ENCODE results near the gene RAB10. TPM values are rescaled to one million over a fixed set of nuclear protein-coding genes. Genes with fewer than 3 reads are reported as not detected.

RAB10 gene
- total RNA-seq, 3 donors from 2014 or later, result 82.6 to 101 (median 100) TPM

- Histone ChIP-seq H3K4me3 (no peak overlapping the region), H3K9me3 (no peaks in the 10 kb centered on the region), H3K27me3 (no peaks in the 10 kb centered on the region), H3K4me1 (no peaks in the 10 kb centered on the region), H3K27ac (no peak overlapping the region), H3K36me3 (no peaks in the 10 kb centered on the region)
- TF ChIP-seq, protein P1, sequence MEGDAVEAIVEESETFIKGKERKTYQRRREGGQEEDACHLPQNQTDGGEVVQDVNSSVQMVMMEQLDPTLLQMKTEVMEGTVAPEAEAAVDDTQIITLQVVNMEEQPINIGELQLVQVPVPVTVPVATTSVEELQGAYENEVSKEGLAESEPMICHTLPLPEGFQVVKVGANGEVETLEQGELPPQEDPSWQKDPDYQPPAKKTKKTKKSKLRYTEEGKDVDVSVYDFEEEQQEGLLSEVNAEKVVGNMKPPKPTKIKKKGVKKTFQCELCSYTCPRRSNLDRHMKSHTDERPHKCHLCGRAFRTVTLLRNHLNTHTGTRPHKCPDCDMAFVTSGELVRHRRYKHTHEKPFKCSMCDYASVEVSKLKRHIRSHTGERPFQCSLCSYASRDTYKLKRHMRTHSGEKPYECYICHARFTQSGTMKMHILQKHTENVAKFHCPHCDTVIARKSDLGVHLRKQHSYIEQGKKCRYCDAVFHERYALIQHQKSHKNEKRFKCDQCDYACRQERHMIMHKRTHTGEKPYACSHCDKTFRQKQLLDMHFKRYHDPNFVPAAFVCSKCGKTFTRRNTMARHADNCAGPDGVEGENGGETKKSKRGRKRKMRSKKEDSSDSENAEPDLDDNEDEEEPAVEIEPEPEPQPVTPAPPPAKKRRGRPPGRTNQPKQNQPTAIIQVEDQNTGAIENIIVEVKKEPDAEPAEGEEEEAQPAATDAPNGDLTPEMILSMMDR (IDR thresholded peaks at IDR 0.05), result no peak
- no peak for TF ChIP-seq POLR2A (IDR thresholded peaks at IDR 0.05)
- TF ChIP-seq POLR2AphosphoS5 (IDR thresholded peaks at IDR 0.05), result no peak
- intact Hi-C loops (cut with DNase I; ENCODE audit: low total_unique reads), result no loop called here
- DNase-seq (ENCODE audit: low spot score in 2 of 2), result no peak
Measured at GRCh38 chr2:26119521-26119920, 85.6 kb downstream of the RAB10 start.

GRCh38 chr2:26122630-26123029, 88.7 kb downstream of the RAB10 start:
- Histone ChIP-seq H3K36me3 (no peaks in the 10 kb centered on the region), H3K27me3 (no peaks in the 10 kb centered on the region), H3K27ac (no peak overlapping the region), H3K4me3 (no peak overlapping the region), H3K9me3 (no peaks in the 10 kb centered on the region), H3K4me1 (no peaks in the 10 kb centered on the region)
- TF ChIP-seq POLR2A (IDR thresholded peaks at IDR 0.05) (no peak), POLR2AphosphoS5 (IDR thresholded peaks at IDR 0.05) (no peak)
- TF ChIP-seq, protein P1 (IDR thresholded peaks at IDR 0.05), result no peak
- no peak for DNase-seq (ENCODE audit: low spot score in 2 of 2)
- intact Hi-C loops (cut with DNase I; ENCODE audit: low total_unique reads), result no loop called here

DNA sequence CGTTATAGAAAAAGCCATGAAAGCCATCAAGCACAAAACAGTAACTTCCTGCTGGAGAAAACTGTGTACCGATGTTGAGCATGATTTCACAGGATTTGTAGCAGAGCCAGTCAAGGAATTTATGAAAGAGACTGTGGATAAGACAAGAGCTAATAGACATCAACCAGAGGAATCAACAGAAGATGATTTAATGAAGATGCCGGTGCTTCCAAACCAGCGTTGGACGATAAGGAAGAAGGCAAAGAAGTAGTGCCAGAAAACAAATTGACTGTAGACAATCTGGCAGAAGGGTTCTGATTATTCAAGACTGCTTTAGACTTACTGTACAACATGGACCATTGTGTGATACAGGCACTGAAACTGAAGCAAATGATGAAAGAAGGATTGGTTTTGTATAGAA, 89.5 kb downstream of the RAB10 start:
- H3K27me3 ChIP-seq, result no peaks in the 10 kb centered on the region
- intact Hi-C loops (cut with DNase I; ENCODE audit: low total_unique reads), result no loop called here
- H3K36me3 ChIP-seq, result no peaks in the 10 kb centered on the region
- H3K4me1 ChIP-seq, result no peaks in the 10 kb centered on the region
- no peak overlapping the region for H3K27ac ChIP-seq
- DNase-seq (ENCODE audit: low spot score in 2 of 2), result no peak
- H3K4me3 ChIP-seq, result no peak overlapping the region
- H3K9me3 ChIP-seq, result no peaks in the 10 kb centered on the region
- no peak for TF ChIP-seq POLR2AphosphoS5 (IDR thresholded peaks at IDR 0.05)
- TF ChIP-seq, protein P1 (IDR thresholded peaks at IDR 0.05), result no peak
- TF ChIP-seq POLR2A (IDR thresholded peaks at IDR 0.05), result no peak

DNA sequence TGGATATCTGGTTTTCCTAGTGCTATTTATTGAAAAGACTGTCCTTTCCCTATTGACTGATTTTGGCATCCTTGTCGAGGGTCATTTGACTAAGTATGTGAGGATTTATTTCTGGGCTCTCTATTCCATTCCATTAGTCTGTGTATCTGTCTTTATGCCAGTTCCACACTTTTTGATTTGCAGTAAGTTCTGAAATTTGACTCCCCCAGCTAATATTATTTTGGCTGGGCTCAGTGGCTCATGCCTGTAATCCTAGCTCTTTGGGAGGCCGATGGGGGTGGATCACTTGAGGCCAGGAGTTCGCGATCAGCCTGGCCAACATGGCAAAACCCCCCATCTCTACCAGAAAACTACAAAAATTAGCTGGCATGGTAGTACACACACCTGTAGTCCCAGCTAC, 92.2 kb downstream of the RAB10 start:
- intact Hi-C loops (cut with DNase I; ENCODE audit: low total_unique reads), result no loop called here
- Histone ChIP-seq H3K27ac (no peak overlapping the region), H3K36me3 (no peaks in the 10 kb centered on the region), H3K4me1 (no peaks in the 10 kb centered on the region), H3K4me3 (no peak overlapping the region), H3K27me3 (no peaks in the 10 kb centered on the region), H3K9me3 (no peaks in the 10 kb centered on the region)
- no peak for TF ChIP-seq POLR2AphosphoS5 (IDR thresholded peaks at IDR 0.05)
- TF ChIP-seq POLR2A (IDR thresholded peaks at IDR 0.05), result no peak
- TF ChIP-seq, protein P1 (IDR thresholded peaks at IDR 0.05), result no peak
- DNase-seq (ENCODE audit: low spot score in 2 of 2), result no peak

GRCh38 chr2:26128176-26128575, 94.3 kb downstream of the RAB10 start:
- H3K4me1 ChIP-seq, result no peaks in the 10 kb centered on the region
- no peaks in the 10 kb centered on the region for H3K36me3 ChIP-seq
- H3K27me3 ChIP-seq, result no peaks in the 10 kb centered on the region
- no peak for DNase-seq (ENCODE audit: low spot score in 2 of 2)
- intact Hi-C loops (cut with DNase I; ENCODE audit: low total_unique reads), result no loop called here
- H3K4me3 ChIP-seq, result no peak overlapping the region
- no peak overlapping the region for H3K27ac ChIP-seq
- TF ChIP-seq, protein P1 (IDR thresholded peaks at IDR 0.05), result no peak
- no peak for TF ChIP-seq POLR2AphosphoS5 (IDR thresholded peaks at IDR 0.05)
- no peak for TF ChIP-seq POLR2A (IDR thresholded peaks at IDR 0.05)
- no peaks in the 10 kb centered on the region for H3K9me3 ChIP-seq
